ENCODE measurements around the gene HPN. TPM values are rescaled to one million over a fixed set of nuclear protein-coding genes. Genes with fewer than 3 reads are reported as not detected.

The HPN gene
- total and polyA plus RNA-seq, 7 experiments from 2014 or later = not detected

DNA sequence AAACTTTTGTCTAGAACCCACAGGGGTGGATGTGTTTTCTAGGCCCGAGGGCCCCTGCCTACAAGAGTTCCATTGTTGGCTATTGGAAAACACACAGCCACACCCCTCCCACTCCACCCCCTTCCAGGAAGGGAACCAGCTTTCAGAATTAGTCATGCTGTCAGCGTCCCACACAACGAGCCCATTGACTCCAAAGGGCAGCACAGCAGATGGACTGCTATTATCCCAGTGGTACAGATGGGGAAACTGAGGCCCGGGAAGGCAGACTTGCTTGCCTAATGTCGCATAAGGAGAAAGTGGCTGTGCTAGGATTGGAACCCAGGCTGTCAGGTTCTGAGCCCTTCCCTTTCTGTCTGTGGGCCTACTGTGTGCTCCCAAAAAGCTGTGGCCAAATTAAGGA, 66.0 kb downstream of the HPN start:
- ATAC-seq = no peak
- Mint-ChIP-seq H3K27me3 (peaks cover 0 to 14% (median 0%) of the 10 kb centered on the region in 5 donors), H3K4me3 (no peak overlapping the region), H3K27ac (peak overlapping the region in 1 of 9 donors; percentile 78), H3K36me3 (no peaks in the 10 kb centered on the region), H3K4me1 (no peaks in the 10 kb centered on the region), H3K9me3 (peaks cover 0 to 2% (median 0%) of the 10 kb centered on the region in 11 donors)
- DNase-seq = peak in 1 of 9 donors; percentile 38
- intact Hi-C loops (cut with micrococcal nuclease) = no loop called here
- Histone ChIP-seq H3K36me3 (ENCODE audit: control insufficient read depth in 2 of 3, insufficient read depth in 3 of 3, low read length in 3 of 3) (no peaks in the 10 kb centered on the region), H3K27ac (ENCODE audit: low read depth, low read length) (no peak overlapping the region), H3K9me3 (ENCODE audit: control insufficient read depth in 2 of 3, low read length in 3 of 3) (no peaks in the 10 kb centered on the region), H3K27me3 (ENCODE audit: control insufficient read depth in 2 of 2, insufficient read depth in 2 of 2, low read length in 2 of 2) (no peaks in the 10 kb centered on the region), H3K4me3 (ENCODE audit: low read length) (no peak overlapping the region), H3K4me1 (ENCODE audit: control insufficient read depth in 2 of 2, insufficient read depth in 2 of 2, low read length in 2 of 2) (no peaks in the 10 kb centered on the region)
- ChIA-PET CTCF (no interaction called here), POLR2A (no interaction called here)

DNA sequence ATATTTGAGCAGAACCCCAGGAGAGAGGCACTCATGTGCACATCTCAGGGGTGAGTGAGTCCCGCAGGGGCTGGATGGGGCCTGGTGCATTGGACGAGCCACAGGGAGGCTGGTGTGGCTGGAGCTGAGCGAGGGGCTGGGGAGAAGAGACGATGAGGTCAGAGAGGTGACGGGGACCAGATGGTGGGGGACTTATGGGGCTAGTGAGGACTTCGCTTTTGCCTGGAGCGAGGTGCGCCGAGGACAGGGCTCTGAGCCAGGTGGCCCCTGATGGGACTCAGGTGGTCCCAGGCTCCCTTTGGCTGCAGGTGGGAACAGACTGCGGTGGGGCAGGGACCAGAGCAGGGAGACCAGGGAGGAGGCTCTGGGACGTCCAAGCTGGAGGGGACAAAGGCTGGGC, 67.2 kb downstream of the HPN start:
- intact Hi-C loops (cut with micrococcal nuclease) = no loop called here
- no peak overlapping the region for H3K4me3 ChIP-seq (ENCODE audit: low read length)
- Mint-ChIP-seq H3K36me3 (no peaks in the 10 kb centered on the region), H3K27me3 (peaks cover 0 to 14% (median 0%) of the 10 kb centered on the region in 5 donors), H3K27ac (no peak overlapping the region), H3K9me3 (peaks cover 0 to 2% (median 0%) of the 10 kb centered on the region in 11 donors), H3K4me3 (no peak overlapping the region), H3K4me1 (no peaks in the 10 kb centered on the region)
- ATAC-seq = no peak
- no peaks in the 10 kb centered on the region for H3K36me3 ChIP-seq (ENCODE audit: control insufficient read depth in 2 of 3, insufficient read depth in 3 of 3, low read length in 3 of 3)
- no peak for DNase-seq
- CTCF ChIA-PET = no interaction called here
- no peak overlapping the region for H3K27ac ChIP-seq (ENCODE audit: low read depth, low read length)
- POLR2A ChIA-PET = no interaction called here
- H3K9me3 ChIP-seq (ENCODE audit: control insufficient read depth in 2 of 3, low read length in 3 of 3) = no peaks in the 10 kb centered on the region
- no peaks in the 10 kb centered on the region for H3K4me1 ChIP-seq (ENCODE audit: control insufficient read depth in 2 of 2, insufficient read depth in 2 of 2, low read length in 2 of 2)
- H3K27me3 ChIP-seq (ENCODE audit: control insufficient read depth in 2 of 2, insufficient read depth in 2 of 2, low read length in 2 of 2) = no peaks in the 10 kb centered on the region

DNA sequence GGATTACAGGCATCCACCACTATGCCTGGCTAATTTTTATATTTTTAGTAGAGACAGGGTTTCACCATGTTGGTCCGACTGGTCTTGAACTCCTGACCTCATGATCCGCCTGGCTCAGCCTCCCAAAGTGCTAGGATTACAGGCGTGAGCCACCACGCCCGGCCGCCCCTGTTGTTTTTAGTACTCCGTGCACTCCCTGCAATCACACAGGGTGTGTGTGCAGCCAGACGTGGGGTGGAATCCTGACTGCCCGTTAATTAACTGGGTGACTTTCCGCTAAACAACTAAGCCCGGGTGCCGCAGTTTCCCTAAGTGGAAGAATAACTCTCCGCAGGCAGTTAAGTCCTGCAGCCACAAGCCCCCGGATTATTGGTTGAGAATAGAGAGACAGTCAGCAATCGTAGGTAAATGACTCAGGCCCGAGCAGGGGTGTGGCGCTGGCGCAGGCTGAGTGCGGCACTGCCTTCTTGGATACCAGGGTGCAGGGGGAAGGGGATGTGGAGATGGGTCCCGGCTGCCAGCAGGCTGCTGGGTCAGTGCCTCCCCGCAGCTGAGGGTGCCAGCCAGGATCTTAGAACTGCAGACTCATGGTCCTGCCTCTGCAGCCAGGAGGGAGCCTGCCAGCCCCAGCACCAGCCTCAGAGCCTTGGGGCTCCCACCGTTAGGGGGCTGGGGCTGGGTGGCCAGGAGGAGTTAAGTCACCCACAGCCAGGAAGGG, 68.0 kb downstream of the HPN start:
- Histone ChIP-seq H3K4me3 (ENCODE audit: low read length) (no peak overlapping the region), H3K4me1 (ENCODE audit: control insufficient read depth in 2 of 2, insufficient read depth in 2 of 2, low read length in 2 of 2) (peaks cover 0 to 2% of the 10 kb centered on the region in 2 donors), H3K27ac (ENCODE audit: low read depth, low read length) (no peak overlapping the region), H3K27me3 (ENCODE audit: control insufficient read depth in 2 of 2, insufficient read depth in 2 of 2, low read length in 2 of 2) (no peaks in the 10 kb centered on the region), H3K36me3 (ENCODE audit: control insufficient read depth in 2 of 3, insufficient read depth in 3 of 3, low read length in 3 of 3) (no peaks in the 10 kb centered on the region), H3K9me3 (ENCODE audit: control insufficient read depth in 2 of 3, low read length in 3 of 3) (no peaks in the 10 kb centered on the region)
- intact Hi-C loops (cut with micrococcal nuclease) = no loop called here
- no peak for DNase-seq
- Mint-ChIP-seq H3K4me3 (no peak overlapping the region), H3K4me1 (peaks cover 2 to 4% (median 3%) of the 10 kb centered on the region in 7 donors), H3K36me3 (no peaks in the 10 kb centered on the region), H3K9me3 (peaks cover 0 to 2% (median 0%) of the 10 kb centered on the region in 11 donors), H3K27ac (no peak overlapping the region), H3K27me3 (peaks cover 0 to 15% (median 0%) of the 10 kb centered on the region in 5 donors)
- POLR2A ChIA-PET = interaction anchor here (0.6 kb wide), 1 partner anchor 18 kb away, joined by 3 read pairs; no protein-coding TSS in a partner anchor
- no peak for ATAC-seq
- CTCF ChIA-PET = no interaction called here

DNA sequence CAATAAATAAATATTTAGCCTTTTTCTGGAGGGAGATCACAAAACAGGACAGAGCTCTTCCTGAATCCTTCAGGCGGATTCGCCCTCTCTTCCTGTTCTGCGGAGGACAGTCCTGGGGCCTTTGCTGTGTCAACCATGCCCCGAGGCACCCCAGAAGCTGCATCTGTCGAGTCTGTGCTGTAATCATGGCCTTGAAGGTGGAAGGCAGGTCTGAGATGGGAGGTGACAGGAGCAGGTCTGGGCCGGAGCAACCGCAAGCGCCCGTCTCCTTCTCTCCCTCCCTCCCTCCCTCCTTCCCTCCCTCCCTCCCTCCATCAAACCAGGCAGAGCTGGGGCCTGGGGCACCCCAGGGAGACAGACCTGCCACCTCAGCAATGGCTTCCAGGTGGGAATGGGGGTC, 69.5 kb downstream of the HPN start:
- Mint-ChIP-seq H3K4me1 (peaks cover 5 to 8% (median 6%) of the 10 kb centered on the region in 7 donors), H3K9me3 (peaks cover 0 to 2% (median 0%) of the 10 kb centered on the region in 11 donors), H3K27ac (no peak overlapping the region), H3K36me3 (no peaks in the 10 kb centered on the region), H3K4me3 (no peak overlapping the region), H3K27me3 (peaks cover 0 to 20% (median 0%) of the 10 kb centered on the region in 5 donors)
- Histone ChIP-seq H3K27ac (ENCODE audit: low read depth, low read length) (no peak overlapping the region), H3K4me3 (ENCODE audit: low read length) (no peak overlapping the region), H3K9me3 (ENCODE audit: control insufficient read depth in 2 of 3, low read length in 3 of 3) (no peaks in the 10 kb centered on the region), H3K36me3 (ENCODE audit: control insufficient read depth in 2 of 3, insufficient read depth in 3 of 3, low read length in 3 of 3) (no peaks in the 10 kb centered on the region), H3K4me1 (ENCODE audit: control insufficient read depth in 2 of 2, insufficient read depth in 2 of 2, low read length in 2 of 2) (peaks cover 0 to 7% of the 10 kb centered on the region in 2 donors), H3K27me3 (ENCODE audit: control insufficient read depth in 2 of 2, insufficient read depth in 2 of 2, low read length in 2 of 2) (no peaks in the 10 kb centered on the region)
- intact Hi-C loops (cut with micrococcal nuclease) = no loop called here
- POLR2A ChIA-PET = no interaction called here
- CTCF ChIA-PET = interaction anchor here (0.6 to 0.7 kb wide), 2 partner anchors 30 to 184 kb away, joined by 3 read pairs; partner anchors contain the start of gene ZNF30
- DNase-seq (no peak), ATAC-seq (no peak)

DNA sequence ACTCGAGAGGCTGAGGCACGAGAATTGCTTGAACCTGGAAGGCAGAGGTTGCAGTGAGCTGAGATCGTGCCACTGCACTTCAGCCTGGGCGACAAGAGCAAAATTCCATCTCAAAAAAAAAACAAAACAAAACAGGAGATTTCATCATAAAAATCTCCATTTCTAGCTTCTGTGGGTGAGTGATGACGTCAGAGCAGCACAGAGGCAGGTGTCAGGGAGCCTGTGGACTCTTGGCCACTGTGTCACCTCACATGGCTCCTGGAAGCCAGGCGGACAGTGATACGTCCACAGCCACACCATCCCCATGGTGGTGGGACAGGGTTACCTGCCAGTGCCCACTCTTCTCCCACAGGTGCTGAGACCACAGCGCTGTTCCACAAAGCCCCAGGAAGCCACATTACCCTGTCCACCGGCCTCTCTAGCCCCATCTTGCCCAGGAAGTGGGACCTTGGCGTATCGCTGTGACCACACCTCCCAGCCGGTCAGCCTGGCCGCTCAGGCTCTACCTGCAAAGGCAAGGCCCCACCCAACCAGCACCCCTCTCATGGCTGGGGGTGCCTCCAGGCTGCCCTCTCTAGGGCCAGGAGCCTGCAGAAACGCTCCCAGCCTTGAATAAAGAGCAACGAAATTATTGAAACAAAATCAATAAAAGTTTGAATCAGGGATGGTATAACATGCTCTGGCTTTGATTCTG, 71.6 kb downstream of the HPN start:
- peaks cover 0 to 25% (median 0%) of the 10 kb centered on the region in 5 donors for H3K27me3 Mint-ChIP-seq
- H3K27ac Mint-ChIP-seq = no peak overlapping the region
- ATAC-seq (no peak), DNase-seq (no peak)
- Histone ChIP-seq H3K4me3 (ENCODE audit: low read length) (no peak overlapping the region), H3K27me3 (ENCODE audit: control insufficient read depth in 2 of 2, insufficient read depth in 2 of 2, low read length in 2 of 2) (no peaks in the 10 kb centered on the region), H3K36me3 (ENCODE audit: control insufficient read depth in 2 of 3, insufficient read depth in 3 of 3, low read length in 3 of 3) (no peaks in the 10 kb centered on the region), H3K4me1 (ENCODE audit: control insufficient read depth in 2 of 2, insufficient read depth in 2 of 2, low read length in 2 of 2) (peaks cover 0 to 7% of the 10 kb centered on the region in 2 donors), H3K9me3 (ENCODE audit: control insufficient read depth in 2 of 3, low read length in 3 of 3) (no peaks in the 10 kb centered on the region), H3K27ac (ENCODE audit: low read depth, low read length) (no peak overlapping the region)
- no peak overlapping the region for H3K4me3 Mint-ChIP-seq
- no peaks in the 10 kb centered on the region for H3K36me3 Mint-ChIP-seq
- peaks cover 5 to 8% (median 6%) of the 10 kb centered on the region in 7 donors for H3K4me1 Mint-ChIP-seq
- ChIA-PET CTCF (interaction anchor here (0.7 kb wide), 1 partner anchor 29 kb away, joined by 3 read pairs; no protein-coding TSS in a partner anchor), POLR2A (interaction anchor here (1.2 kb wide), 1 partner anchor 11 kb away, joined by 3 read pairs; no protein-coding TSS in a partner anchor)
- H3K9me3 Mint-ChIP-seq = no peaks in the 10 kb centered on the region
- intact Hi-C loops (cut with micrococcal nuclease) = no loop called here

DNA sequence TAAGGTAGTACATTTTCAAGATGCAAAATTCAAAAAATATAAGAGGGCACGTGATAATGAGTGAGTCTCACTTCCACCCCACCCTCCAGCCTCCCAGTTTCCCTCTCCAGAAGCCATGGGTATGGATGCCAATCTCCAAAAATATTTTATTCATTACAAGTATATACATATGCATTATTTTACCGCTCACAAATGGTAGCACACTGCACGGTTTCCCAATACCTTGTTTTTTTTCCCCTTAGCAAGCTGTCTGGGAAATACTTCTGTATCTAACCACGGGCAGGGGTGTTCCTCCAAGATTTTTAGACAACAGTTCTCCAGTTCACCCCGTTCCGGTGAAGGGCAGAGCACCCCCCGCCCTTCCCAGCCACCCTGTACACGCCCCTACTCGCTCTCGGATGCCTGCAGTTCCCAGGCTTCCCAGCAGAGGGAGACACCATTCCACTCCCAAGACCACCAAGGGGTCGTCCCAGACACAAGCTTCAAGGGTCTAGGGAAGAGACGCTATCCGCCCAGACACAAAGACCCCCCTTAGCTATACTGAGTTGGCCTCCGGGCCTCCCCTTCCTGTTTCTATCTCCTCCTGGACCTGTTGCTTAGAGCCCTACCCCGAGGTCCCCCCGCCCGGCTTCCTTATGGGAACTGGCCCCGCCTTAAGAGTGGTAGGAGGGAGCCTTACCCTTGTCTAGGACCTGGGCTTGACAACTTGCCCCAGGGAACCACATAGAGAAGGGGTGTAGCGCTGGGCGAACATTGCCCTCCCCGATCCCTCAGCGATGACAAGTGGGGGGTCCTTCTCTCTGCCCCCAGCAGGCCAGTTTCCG, 73.0 kb downstream of the HPN start:
- H3K36me3 ChIP-seq (ENCODE audit: control insufficient read depth in 2 of 3, insufficient read depth in 3 of 3, low read length in 3 of 3) = no peaks in the 10 kb centered on the region
- DNase-seq (peak; percentile 46 to 77 (median 59)), ATAC-seq (peak; percentile 92)
- ChIA-PET CTCF (interaction anchor here (0.6 to 1.2 kb wide), 8 partner anchors 9 to 127 kb away, joined by 3 to 4 read pairs (median 3); no protein-coding TSS in a partner anchor), POLR2A (interaction anchor here (1.4 kb wide), 1 partner anchor 10 kb away, joined by 5 read pairs; no protein-coding TSS in a partner anchor)
- no peak overlapping the region for H3K27ac ChIP-seq (ENCODE audit: low read depth, low read length)
- H3K27me3 ChIP-seq (ENCODE audit: control insufficient read depth in 2 of 2, insufficient read depth in 2 of 2, low read length in 2 of 2) = no peaks in the 10 kb centered on the region
- peak overlapping the region in 1 of 9 donors; percentile 50 for H3K27ac Mint-ChIP-seq
- H3K4me1 Mint-ChIP-seq = peaks cover 5 to 8% (median 6%) of the 10 kb centered on the region in 7 donors
- peak overlapping the region in 7 of 10 donors; percentile 2 to 49 (median 25) for H3K4me3 Mint-ChIP-seq
- intact Hi-C loops (cut with micrococcal nuclease) = loop anchor here (1.0 kb wide), 4 partner anchors 21 to 103 kb away; partner anchors contain the start of gene LGI4 (in 1 of the 2)
- H3K9me3 ChIP-seq (ENCODE audit: control insufficient read depth in 2 of 3, low read length in 3 of 3) = no peaks in the 10 kb centered on the region
- no peaks in the 10 kb centered on the region for H3K36me3 Mint-ChIP-seq
- no peak overlapping the region for H3K4me3 ChIP-seq (ENCODE audit: low read length)
- peaks cover 0 to 20% (median 0%) of the 10 kb centered on the region in 5 donors for H3K27me3 Mint-ChIP-seq
- no peaks in the 10 kb centered on the region for H3K9me3 Mint-ChIP-seq
- peaks cover 0 to 7% of the 10 kb centered on the region in 2 donors for H3K4me1 ChIP-seq (ENCODE audit: control insufficient read depth in 2 of 2, insufficient read depth in 2 of 2, low read length in 2 of 2)
